ENCODE data around the gene ANKRD11.

DNA sequence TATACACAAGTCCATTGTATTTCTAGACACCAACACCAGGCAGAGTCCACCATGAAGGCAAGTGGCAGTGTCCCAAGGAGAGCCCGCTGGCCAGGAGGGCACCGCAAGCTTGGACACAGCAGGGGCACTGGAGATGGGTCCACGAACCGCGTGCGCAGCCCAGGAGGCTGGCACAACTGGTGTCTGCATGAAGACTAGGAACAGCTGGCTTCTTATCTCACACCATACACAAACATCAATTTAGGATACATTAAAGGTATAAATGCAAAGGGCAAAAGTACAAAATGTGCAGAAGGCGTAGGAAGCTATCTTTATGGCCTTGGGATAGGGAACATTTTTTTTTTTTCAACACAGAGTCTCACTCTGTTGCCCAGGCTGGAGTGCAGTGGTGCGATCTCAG is 52.4 kb downstream of the ANKRD11 start:
- TF ChIP-seq EZH2phosphoT487 (IDR thresholded peaks at IDR 0.05; ENCODE audit: borderline replicate concordance): no peak
- TF ChIP-seq, protein P1, sequence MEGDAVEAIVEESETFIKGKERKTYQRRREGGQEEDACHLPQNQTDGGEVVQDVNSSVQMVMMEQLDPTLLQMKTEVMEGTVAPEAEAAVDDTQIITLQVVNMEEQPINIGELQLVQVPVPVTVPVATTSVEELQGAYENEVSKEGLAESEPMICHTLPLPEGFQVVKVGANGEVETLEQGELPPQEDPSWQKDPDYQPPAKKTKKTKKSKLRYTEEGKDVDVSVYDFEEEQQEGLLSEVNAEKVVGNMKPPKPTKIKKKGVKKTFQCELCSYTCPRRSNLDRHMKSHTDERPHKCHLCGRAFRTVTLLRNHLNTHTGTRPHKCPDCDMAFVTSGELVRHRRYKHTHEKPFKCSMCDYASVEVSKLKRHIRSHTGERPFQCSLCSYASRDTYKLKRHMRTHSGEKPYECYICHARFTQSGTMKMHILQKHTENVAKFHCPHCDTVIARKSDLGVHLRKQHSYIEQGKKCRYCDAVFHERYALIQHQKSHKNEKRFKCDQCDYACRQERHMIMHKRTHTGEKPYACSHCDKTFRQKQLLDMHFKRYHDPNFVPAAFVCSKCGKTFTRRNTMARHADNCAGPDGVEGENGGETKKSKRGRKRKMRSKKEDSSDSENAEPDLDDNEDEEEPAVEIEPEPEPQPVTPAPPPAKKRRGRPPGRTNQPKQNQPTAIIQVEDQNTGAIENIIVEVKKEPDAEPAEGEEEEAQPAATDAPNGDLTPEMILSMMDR (conservative IDR thresholded peaks at IDR 0.05; ENCODE audit: low read length): no peak

All from Loucy (cell line).